ENCODE measurements around the gene CCDC57. TPM values are rescaled to one million over a fixed set of nuclear protein-coding genes. Genes with fewer than 3 reads are reported as not detected.
A peak's percentile ranks its signal among the peaks of the same experiment; 100 is the strongest.

Gene CCDC57
- total RNA-seq, 1 donor from 2014 or later: 92.1 TPM

GRCh38 chr17:82072827-82073226 is 139.8 kb downstream of the CCDC57 start:
- H3K27me3 Mint-ChIP-seq (ENCODE audit: low read depth): peaks cover 19% of the 10 kb centered on the region
- no peak overlapping the region for H3K27ac Mint-ChIP-seq
- H3K4me3 Mint-ChIP-seq: no peak overlapping the region
- peaks cover 4% of the 10 kb centered on the region for H3K9me3 Mint-ChIP-seq
- DNase-seq (ENCODE audit: low spot score in 2 of 2, unreplicated experiment in 2 of 2): no peak
- no peaks in the 10 kb centered on the region for H3K36me3 Mint-ChIP-seq
- no peaks in the 10 kb centered on the region for H3K4me1 Mint-ChIP-seq
- no peak for TF ChIP-seq CTCF (IDR thresholded peaks at IDR 0.05; ENCODE audit: unreplicated experiment)

GRCh38 chr17:82070611-82071010 is 142.0 kb downstream of the CCDC57 start:
- no peak for TF ChIP-seq CTCF (IDR thresholded peaks at IDR 0.05; ENCODE audit: unreplicated experiment)
- no peak for DNase-seq (ENCODE audit: low spot score in 2 of 2, unreplicated experiment in 2 of 2)
- Mint-ChIP-seq H3K36me3 (no peaks in the 10 kb centered on the region), H3K9me3 (peaks cover 4% of the 10 kb centered on the region), H3K27me3 (ENCODE audit: low read depth) (peaks cover 19% of the 10 kb centered on the region), H3K27ac (no peak overlapping the region), H3K4me3 (no peak overlapping the region), H3K4me1 (no peaks in the 10 kb centered on the region)

- no peak for TF ChIP-seq CTCF (IDR thresholded peaks at IDR 0.05; ENCODE audit: unreplicated experiment)
- Mint-ChIP-seq H3K36me3 (no peaks in the 10 kb centered on the region), H3K27me3 (ENCODE audit: low read depth) (peaks cover 3% of the 10 kb centered on the region), H3K27ac (peak within 1 kb of the TSS; percentile 81), H3K9me3 (no peaks in the 10 kb centered on the region), H3K4me3 (peak within 1 kb of the TSS; percentile 71), H3K4me1 (no peaks in the 10 kb centered on the region)
- no peak for DNase-seq (ENCODE audit: low spot score in 2 of 2, unreplicated experiment in 2 of 2)
These were observed 146.9 kb downstream of the CCDC57 start, which contains the start of gene DUS1L for GRCh38 chr17:82065638-82066303. Gene DUS1L, minus strand, starts transcription at chr17:82065804. Its CDS starts 745 bp downstream, at chr17:82065059.

GRCh38 chr17:82065193-82065637 is 147.4 kb downstream of the CCDC57 start:
- peak overlapping the region; percentile 64 for H3K4me3 Mint-ChIP-seq
- H3K4me1 Mint-ChIP-seq: no peaks in the 10 kb centered on the region
- DNase-seq (ENCODE audit: low spot score in 2 of 2, unreplicated experiment in 2 of 2): no peak
- TF ChIP-seq CTCF (IDR thresholded peaks at IDR 0.05; ENCODE audit: unreplicated experiment): no peak
- no peaks in the 10 kb centered on the region for H3K9me3 Mint-ChIP-seq
- H3K27me3 Mint-ChIP-seq (ENCODE audit: low read depth): no peaks in the 10 kb centered on the region
- H3K27ac Mint-ChIP-seq: no peak overlapping the region
- H3K36me3 Mint-ChIP-seq: peaks cover 1% of the 10 kb centered on the region

GRCh38 chr17:82064433-82065192 is 148.0 kb downstream of the CCDC57 start:
- H3K4me1 Mint-ChIP-seq: no peaks in the 10 kb centered on the region

More at GRCh38 chr17:82064433-82065192, 148.0 kb downstream of the CCDC57 start:
- no peak for DNase-seq (ENCODE audit: low spot score in 2 of 2, unreplicated experiment in 2 of 2)
- Mint-ChIP-seq H3K27me3 (ENCODE audit: low read depth) (no peaks in the 10 kb centered on the region), H3K9me3 (no peaks in the 10 kb centered on the region), H3K36me3 (peaks cover 4% of the 10 kb centered on the region), H3K27ac (no peak overlapping the region), H3K4me3 (peak overlapping the region; percentile 64)
- TF ChIP-seq CTCF (IDR thresholded peaks at IDR 0.05; ENCODE audit: unreplicated experiment): no peak
